Activated naive CD4-positive, alpha-beta T cell treated with anti-CD3 and anti-CD28 coated beads, Interleukin-2, amount 10 ng/mL, durations not matched to agents 7 days and 5 days (primary cell): Measurements from ENCODE around the gene STIMATE.

ENCODE experiments used
- CTCF ChIA-PET: fragments of 350-600 bp; sonication (Branson Sonifier 250); formaldehyde crosslinking; loops from one replicate; lab custom pipeline; 2021; ENCODE audit warnings: antibody characterized with exemption; lab: Charles Lee
- DNase-seq: peaks from one replicate; pipeline ENCODE4 v3.0.0-alpha.2; 2020
- H3K27ac Mint-ChIP-seq: one replicate; pipeline ENCODE4 v1.8.0; 2021; ENCODE audit warnings: mild to moderate bottlenecking, moderate library complexity, mixed read lengths
- H3K27me3 Mint-ChIP-seq: one replicate; pipeline ENCODE4 v1.8.0; 2021; ENCODE audit warnings: mild to moderate bottlenecking, mixed read lengths
- H3K36me3 Mint-ChIP-seq: one replicate; pipeline ENCODE4 v1.8.0; 2021; ENCODE audit warnings: mixed read lengths
- H3K4me1 Mint-ChIP-seq: one replicate; pipeline ENCODE4 v1.8.0; 2021; ENCODE audit warnings: mixed read lengths
- H3K4me3 Mint-ChIP-seq: one replicate; pipeline ENCODE4 v1.8.0; 2021; ENCODE audit warnings: mild to moderate bottlenecking, moderate library complexity, mixed read lengths
- H3K9me3 Mint-ChIP-seq: one replicate; pipeline ENCODE4 v1.8.0; 2021; ENCODE audit warnings: mixed read lengths

STIMATE gene

DNA sequence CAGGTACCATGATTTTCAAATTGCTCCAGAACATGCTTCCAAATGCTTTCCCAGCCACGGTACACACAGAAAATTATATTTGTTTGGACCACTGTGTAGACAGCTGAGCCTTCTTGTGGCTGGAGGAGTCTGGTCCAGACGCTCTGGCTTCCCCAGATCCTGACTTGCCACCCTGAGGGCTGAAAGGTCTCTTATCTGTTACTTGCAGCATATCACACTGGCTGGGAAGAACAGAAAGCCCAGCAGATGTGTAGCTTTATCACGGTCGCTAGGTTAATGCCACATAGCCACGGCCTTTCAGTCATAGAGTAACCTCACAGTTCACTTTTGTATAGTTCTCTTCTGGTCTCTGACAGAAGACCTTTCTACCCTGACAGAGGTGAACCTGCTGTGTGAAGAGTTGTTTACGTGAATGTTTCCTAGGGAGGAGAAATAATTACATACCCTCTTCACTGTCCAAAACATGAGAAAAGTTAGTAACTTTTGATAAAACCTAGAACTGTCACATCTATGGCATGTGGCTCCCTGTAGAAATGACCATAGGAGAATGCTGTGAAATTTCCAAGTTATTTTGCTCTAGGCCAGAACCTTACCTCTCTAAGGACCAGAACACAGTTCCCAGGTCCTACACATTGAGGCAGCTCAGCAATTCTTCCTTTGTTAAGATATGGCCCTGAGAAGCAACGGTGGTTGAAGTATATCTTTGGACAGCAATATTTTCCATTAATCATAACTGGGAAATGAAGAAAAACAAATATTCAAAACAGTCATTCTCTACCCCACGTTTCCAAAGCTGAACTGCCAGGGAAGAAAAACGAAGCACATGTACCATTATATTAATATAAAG, 15.8 kb upstream of the STIMATE start:
- DNase-seq: no peak
- H3K4me3 Mint-ChIP-seq: no peak overlapping the region
- CTCF ChIA-PET: no interaction called here
- H3K27ac Mint-ChIP-seq: no peak overlapping the region
- peaks cover 37% of the 10 kb centered on the region for H3K36me3 Mint-ChIP-seq
- H3K4me1 Mint-ChIP-seq: no peaks in the 10 kb centered on the region
- H3K27me3 Mint-ChIP-seq: no peaks in the 10 kb centered on the region
- no peaks in the 10 kb centered on the region for H3K9me3 Mint-ChIP-seq

DNA sequence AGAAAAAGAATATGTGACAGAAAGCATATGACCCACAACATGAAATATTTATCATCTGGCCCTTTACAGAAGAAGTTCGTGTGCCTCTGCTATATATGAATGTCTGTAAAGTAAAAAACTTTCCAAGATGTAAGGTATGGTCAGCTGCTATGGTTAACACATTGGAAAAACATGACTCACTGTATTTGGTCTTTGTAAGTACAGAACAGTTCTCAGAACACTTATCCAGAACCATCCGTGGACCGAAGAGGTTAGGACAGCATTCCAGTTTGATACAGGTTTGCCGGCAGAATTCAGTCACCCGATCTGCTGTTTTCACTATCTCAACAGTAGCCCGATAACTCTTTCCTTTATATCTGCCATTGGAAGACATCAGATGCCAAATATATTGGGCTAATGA, 13.5 kb upstream of the STIMATE start:
- peaks cover 41% of the 10 kb centered on the region for H3K36me3 Mint-ChIP-seq
- no peaks in the 10 kb centered on the region for H3K4me1 Mint-ChIP-seq
- DNase-seq: no peak
- H3K9me3 Mint-ChIP-seq: no peaks in the 10 kb centered on the region
- CTCF ChIA-PET: no interaction called here
- H3K27me3 Mint-ChIP-seq: no peaks in the 10 kb centered on the region
- H3K27ac Mint-ChIP-seq: no peak overlapping the region
- H3K4me3 Mint-ChIP-seq: no peak overlapping the region

DNA sequence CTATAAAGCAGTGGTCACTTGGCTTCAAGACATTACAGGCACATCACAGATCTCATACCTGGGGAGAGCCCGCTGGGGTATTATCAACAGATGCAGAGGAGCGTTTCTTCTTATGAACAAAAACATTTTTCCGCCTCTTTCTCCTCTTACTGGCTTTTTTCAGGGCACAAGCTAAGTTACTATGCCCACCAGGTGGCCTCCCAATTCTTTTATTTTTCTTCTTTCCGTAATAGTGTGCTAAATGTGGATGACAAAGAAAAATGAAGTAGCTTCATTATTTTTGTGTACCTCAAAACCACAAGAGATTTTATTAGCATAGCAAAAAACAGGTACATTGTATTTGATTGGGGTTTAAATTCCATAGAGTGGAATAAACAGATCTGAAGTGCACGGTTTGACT, 10.1 kb upstream of the STIMATE start:
- no peak overlapping the region for H3K27ac Mint-ChIP-seq
- CTCF ChIA-PET: interaction anchor here (0.7 to 1.8 kb wide), 5 partner anchors 10 to 165 kb away, joined by 3 to 7 read pairs (median 3); partner anchors contain the start of gene STIMATE
- peaks cover 50% of the 10 kb centered on the region for H3K36me3 Mint-ChIP-seq
- DNase-seq: no peak
- H3K4me3 Mint-ChIP-seq: no peak overlapping the region
- H3K27me3 Mint-ChIP-seq: no peaks in the 10 kb centered on the region
- H3K4me1 Mint-ChIP-seq: no peaks in the 10 kb centered on the region
- no peaks in the 10 kb centered on the region for H3K9me3 Mint-ChIP-seq

DNA sequence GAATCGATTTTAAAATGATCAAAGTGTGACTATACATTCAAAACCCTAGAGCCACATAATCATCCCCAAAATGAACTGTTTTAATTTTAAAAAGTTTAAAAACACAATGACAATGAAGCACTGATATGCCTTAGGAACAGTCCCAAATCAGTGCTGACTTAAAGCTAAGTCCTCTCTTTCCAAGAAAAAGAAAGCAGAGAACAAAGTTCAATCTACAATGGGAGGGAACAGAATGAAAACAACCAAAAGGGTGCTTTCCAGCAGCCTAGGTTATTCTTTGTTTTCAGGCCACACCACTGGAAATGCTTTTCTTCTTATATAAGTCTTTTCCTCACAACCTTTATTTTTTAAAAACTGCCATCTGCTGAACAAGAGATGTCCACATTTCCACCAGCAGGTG, 7.2 kb upstream of the STIMATE start:
- no peaks in the 10 kb centered on the region for H3K27me3 Mint-ChIP-seq
- no peak overlapping the region for H3K27ac Mint-ChIP-seq
- no peak for DNase-seq
- CTCF ChIA-PET: interaction anchor here (0.9 to 1.6 kb wide), 3 partner anchors 18 to 168 kb away, joined by 3 read pairs; no protein-coding TSS in a partner anchor
- H3K9me3 Mint-ChIP-seq: no peaks in the 10 kb centered on the region
- H3K4me3 Mint-ChIP-seq: no peak overlapping the region
- H3K4me1 Mint-ChIP-seq: no peaks in the 10 kb centered on the region
- peaks cover 48% of the 10 kb centered on the region for H3K36me3 Mint-ChIP-seq

DNA sequence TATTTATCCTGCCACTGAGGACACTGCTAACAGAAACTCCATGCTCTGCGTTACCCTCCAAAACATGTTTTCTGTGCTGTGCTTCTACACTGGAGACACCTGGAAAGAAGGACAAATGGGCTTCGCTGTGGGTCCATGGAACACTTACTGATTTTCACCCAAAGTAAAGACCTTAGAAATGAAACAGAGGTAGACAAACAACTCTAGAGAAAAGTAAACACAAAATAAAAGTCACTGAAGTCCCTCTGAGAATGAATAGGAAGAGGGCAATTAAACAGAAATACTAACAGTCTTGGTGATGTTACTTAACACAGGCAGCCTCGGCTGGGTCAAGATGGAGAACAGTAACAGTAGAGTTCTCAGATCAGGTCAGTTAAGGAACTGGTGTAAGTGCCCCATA, 6.7 kb upstream of the STIMATE start:
- H3K4me3 Mint-ChIP-seq: no peak overlapping the region
- CTCF ChIA-PET: interaction anchor here (1.6 kb wide), 1 partner anchor 31 kb away, joined by 3 read pairs; no protein-coding TSS in a partner anchor
- no peaks in the 10 kb centered on the region for H3K4me1 Mint-ChIP-seq
- H3K36me3 Mint-ChIP-seq: peaks cover 48% of the 10 kb centered on the region
- H3K27ac Mint-ChIP-seq: no peak overlapping the region
- no peaks in the 10 kb centered on the region for H3K27me3 Mint-ChIP-seq
- no peak for DNase-seq
- H3K9me3 Mint-ChIP-seq: no peaks in the 10 kb centered on the region

DNA sequence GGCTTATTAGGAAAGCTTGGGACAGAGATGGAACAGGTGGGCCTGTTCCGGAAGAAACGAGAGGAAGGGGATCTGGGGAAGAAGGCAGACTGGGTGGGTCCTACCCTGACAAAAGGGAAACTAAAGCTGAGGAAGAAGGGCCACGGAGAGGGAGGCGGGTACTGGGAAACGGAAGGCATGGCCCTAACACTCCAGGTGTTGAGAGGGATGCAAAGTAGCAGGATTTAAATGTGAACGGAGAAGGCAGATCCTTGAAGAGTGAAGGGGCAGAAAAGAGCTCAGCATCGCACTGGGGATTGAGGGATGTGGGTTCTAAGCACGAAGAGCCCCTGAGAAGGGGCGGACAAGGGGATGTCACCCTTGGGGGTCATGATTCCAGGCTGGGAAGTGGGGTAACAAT, 735 bp downstream of the STIMATE start:
- Mint-ChIP-seq H3K4me3 (peak overlapping the region; percentile 87), H3K4me1 (peaks cover 56% of the 10 kb centered on the region), H3K9me3 (no peaks in the 10 kb centered on the region), H3K27me3 (no peaks in the 10 kb centered on the region), H3K36me3 (peaks cover 26% of the 10 kb centered on the region), H3K27ac (peak overlapping the region; percentile 80)
- CTCF ChIA-PET: interaction anchor here (1.0 kb wide), 1 partner anchor 58 kb away, joined by 3 read pairs; no protein-coding TSS in a partner anchor
- no peak for DNase-seq

DNA sequence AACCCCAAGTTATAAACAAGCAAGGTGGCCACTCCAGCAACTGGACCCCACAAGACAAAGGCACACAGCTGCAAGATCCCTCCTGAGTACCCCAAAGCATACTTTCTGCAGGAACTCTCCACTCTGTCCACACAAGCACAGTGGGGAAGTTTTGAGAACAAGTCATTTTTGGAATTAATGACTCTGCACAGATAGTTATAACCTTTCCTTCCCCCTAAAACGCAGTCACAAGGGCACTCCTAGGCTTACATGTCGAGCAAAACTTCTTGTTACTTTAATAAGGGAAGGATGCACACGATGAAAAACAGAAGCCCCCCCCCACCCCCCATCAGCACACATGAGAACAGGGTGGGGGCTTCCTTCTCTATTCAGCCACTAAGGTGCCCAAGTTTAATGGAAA, 1.2 kb downstream of the STIMATE start:
- H3K4me1 Mint-ChIP-seq: peaks cover 61% of the 10 kb centered on the region

DNA sequence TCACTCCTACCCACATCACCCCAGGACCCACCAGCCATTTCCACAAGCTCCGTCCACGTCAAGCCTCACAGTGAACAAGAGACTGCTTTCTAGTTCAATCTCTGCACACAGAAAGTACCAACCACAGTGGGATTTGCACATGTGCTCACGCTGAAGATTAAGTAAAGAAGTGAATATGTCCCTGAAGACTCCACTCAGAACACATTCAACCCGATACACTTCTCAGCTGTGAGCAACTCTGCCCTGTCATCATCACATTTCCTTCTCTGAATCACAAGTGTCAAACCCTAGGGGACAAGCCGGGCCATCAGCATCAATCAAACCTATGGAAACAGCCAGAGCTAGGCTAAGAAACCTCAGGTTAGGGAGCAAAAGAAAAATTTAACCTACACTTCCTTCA, 1.9 kb downstream of the STIMATE start:
- Mint-ChIP-seq H3K9me3 (no peaks in the 10 kb centered on the region), H3K27me3 (no peaks in the 10 kb centered on the region), H3K4me1 (peaks cover 66% of the 10 kb centered on the region), H3K36me3 (peaks cover 18% of the 10 kb centered on the region), H3K27ac (peak overlapping the region; percentile 30), H3K4me3 (peak overlapping the region; percentile 87)
- CTCF ChIA-PET: interaction anchor here (0.6 to 0.8 kb wide), 2 partner anchors 12 to 40 kb away, joined by 3 read pairs; no protein-coding TSS in a partner anchor
- no peak for DNase-seq

More for the DNA sequence above, 1.2 kb downstream of the STIMATE start:
- CTCF ChIA-PET: interaction anchor here (0.6 to 1.0 kb wide), 3 partner anchors 12 to 57 kb away, joined by 3 read pairs; no protein-coding TSS in a partner anchor
- Mint-ChIP-seq H3K27ac (peak overlapping the region; percentile 35), H3K27me3 (no peaks in the 10 kb centered on the region), H3K4me3 (peak overlapping the region; percentile 87), H3K9me3 (no peaks in the 10 kb centered on the region), H3K36me3 (peaks cover 23% of the 10 kb centered on the region)
- no peak for DNase-seq

DNA sequence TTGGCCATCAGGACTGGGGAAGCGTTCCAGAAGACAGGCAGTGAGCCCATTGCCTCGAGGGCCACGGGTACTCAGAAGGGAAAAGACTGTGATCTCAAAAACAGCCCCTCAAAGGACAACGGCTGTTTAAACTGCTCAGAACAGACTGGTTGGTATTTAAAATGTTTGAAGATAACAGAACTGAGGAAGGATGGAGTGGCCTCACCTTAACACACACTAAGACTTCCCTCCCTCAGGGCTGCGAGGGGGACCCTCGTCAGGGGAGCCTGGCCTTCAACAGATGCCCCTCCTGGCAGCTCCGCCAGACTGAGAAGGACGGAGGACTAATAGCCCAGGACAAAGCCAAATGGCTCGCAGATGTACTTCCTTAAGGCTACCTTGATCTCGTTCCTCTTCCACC, 2.6 kb downstream of the STIMATE start:
- Mint-ChIP-seq H3K36me3 (peaks cover 18% of the 10 kb centered on the region), H3K27ac (no peak overlapping the region), H3K27me3 (no peaks in the 10 kb centered on the region), H3K4me1 (peaks cover 66% of the 10 kb centered on the region), H3K4me3 (no peak overlapping the region), H3K9me3 (no peaks in the 10 kb centered on the region)
- DNase-seq: no peak
- CTCF ChIA-PET: interaction anchor here (1.0 to 1.5 kb wide), 2 partner anchors 10 to 19 kb away, joined by 3 read pairs; no protein-coding TSS in a partner anchor

DNA sequence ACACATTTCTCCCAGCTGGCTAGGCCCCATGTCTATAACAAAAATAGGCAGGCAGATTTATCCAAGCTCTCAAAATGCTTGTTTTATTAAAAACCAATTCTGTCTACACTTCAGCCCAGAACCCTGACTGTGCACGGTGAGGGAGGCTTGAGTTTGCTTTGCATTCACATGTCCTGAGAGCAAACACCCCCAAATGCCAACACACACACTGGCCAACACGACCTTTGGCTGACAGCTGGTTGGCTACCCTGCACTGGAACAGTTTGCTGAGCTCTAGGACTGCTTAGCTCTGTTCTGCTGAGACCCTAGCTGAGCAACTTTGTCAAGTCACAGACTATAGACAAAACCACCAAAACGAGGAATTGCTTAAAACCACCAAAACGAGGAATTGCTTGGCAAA, 3.6 kb downstream of the STIMATE start:
- peaks cover 18% of the 10 kb centered on the region for H3K36me3 Mint-ChIP-seq
- peaks cover 66% of the 10 kb centered on the region for H3K4me1 Mint-ChIP-seq
- H3K9me3 Mint-ChIP-seq: no peaks in the 10 kb centered on the region
- no peak for DNase-seq
- H3K27ac Mint-ChIP-seq: peak overlapping the region; percentile 89
- no peaks in the 10 kb centered on the region for H3K27me3 Mint-ChIP-seq
- peak overlapping the region; percentile 70 for H3K4me3 Mint-ChIP-seq
- CTCF ChIA-PET: interaction anchor here (0.8 to 3.2 kb wide), 6 partner anchors 9 to 150 kb away, joined by 3 to 19 read pairs (median 4); no protein-coding TSS in a partner anchor

DNA sequence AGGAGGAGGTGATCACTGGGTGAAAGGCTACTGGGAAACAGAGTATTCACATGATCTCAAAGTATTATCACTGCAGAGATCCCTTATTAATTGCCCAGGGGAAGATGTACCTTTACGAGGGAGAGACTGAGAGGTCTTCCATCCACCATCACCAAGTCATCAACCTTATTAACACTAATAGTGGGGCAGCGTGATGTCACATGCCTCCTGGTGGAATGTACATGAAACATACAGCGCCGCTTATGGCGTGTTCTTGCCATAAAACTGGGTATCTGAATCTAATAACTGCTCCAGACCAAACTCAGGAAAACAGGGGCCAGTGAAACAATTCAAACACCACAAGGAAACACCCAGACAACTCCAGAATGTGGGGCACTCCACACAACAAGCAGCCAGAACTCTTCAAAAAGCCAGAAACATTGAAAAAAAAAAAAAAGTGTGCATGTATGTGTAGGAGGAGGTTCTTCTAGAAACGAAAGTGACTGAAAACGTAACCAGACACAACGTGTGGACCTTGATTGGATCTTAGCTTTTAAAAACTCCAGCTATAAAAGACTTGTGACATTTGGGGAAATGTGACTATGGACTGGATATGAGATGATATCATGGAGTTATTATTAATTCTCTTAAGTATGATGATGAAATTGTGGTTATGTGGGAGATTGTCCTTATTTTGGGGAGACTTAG, 4.6 kb downstream of the STIMATE start:
- Mint-ChIP-seq H3K9me3 (no peaks in the 10 kb centered on the region), H3K27me3 (no peaks in the 10 kb centered on the region), H3K4me1 (peaks cover 61% of the 10 kb centered on the region), H3K36me3 (peaks cover 20% of the 10 kb centered on the region), H3K27ac (peak overlapping the region; percentile 89), H3K4me3 (peak overlapping the region; percentile 70)
- CTCF ChIA-PET: interaction anchor here (0.5 to 3.2 kb wide), 10 partner anchors 8 to 303 kb away, joined by 3 to 19 read pairs (median 3); no protein-coding TSS in a partner anchor
- DNase-seq: no peak

DNA sequence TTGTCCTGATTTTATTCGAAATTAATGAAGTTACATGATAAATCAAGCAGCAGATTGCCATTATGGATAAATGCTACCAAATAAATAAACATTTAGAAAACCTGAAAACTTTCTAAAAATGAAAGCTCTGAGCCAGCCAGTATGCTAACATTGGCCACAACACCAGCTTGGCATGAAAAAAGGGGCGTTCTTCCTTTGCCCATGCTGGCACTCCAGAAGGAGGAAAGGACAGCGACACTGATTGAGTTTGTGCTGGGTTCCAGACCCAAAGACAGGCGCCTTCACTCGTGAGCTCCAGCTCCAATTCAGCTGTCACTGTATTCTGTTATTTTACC, 5.1 kb downstream of the STIMATE start:
- Mint-ChIP-seq H3K4me3 (peak overlapping the region; percentile 9), H3K9me3 (no peaks in the 10 kb centered on the region), H3K36me3 (peaks cover 20% of the 10 kb centered on the region), H3K27me3 (no peaks in the 10 kb centered on the region), H3K4me1 (peaks cover 60% of the 10 kb centered on the region), H3K27ac (peak overlapping the region; percentile 37)
- no peak for DNase-seq
- CTCF ChIA-PET: interaction anchor here (0.5 to 3.2 kb wide), 6 partner anchors 9 to 81 kb away, joined by 3 to 19 read pairs (median 4); no protein-coding TSS in a partner anchor

DNA sequence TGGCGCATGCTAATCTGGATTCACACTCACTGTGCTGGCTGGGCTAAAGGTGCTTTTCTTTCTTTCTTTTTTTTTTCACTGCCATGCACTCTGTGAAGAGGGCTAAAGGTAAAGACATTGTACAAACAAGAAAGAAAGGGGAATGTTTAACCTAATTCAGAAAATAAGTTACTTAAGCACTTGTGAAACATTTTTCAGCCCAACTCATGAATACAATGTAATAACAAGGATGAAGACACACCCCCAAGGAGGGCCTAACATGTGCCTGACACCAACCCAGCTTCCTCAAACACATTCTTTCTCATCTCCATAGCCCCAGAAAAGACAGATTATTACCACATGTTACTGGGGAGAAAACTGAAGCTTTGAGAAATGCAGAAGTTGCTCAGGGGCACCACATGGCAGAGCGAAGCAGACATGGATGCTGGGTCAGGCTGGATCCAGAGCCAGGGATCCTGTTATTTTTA, 5.7 kb downstream of the STIMATE start:
- CTCF ChIA-PET: interaction anchor here (0.6 to 3.2 kb wide), 3 partner anchors 12 to 44 kb away, joined by 3 to 19 read pairs (median 4); no protein-coding TSS in a partner anchor
- H3K9me3 Mint-ChIP-seq: no peaks in the 10 kb centered on the region
- peaks cover 57% of the 10 kb centered on the region for H3K4me1 Mint-ChIP-seq
- no peaks in the 10 kb centered on the region for H3K27me3 Mint-ChIP-seq
- DNase-seq: no peak
- H3K36me3 Mint-ChIP-seq: peaks cover 20% of the 10 kb centered on the region
- no peak overlapping the region for H3K4me3 Mint-ChIP-seq
- H3K27ac Mint-ChIP-seq: no peak overlapping the region

DNA sequence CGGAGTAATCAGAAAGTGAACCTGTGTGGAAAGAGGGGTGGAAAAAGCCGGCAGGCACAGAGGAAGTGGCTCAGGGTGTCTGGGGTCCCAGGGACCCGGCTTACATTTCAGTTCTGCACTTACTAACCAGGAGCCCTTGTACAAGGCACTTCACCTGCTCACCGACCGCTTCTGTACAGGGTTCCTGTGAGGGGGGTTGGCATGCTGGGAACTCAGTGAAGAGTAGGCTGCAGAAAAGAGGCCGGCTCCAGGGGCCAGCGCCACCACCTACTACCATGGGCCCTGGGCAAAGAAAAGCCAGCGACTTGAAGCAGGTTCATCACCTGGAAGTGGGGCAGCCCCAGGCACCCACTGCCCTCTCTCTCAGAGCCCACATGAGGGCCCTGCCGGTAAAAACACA, 6.2 kb downstream of the STIMATE start:
- H3K4me3 Mint-ChIP-seq: no peak overlapping the region
- CTCF ChIA-PET: interaction anchor here (0.6 to 3.2 kb wide), 2 partner anchors 11 to 43 kb away, joined by 3 to 19 read pairs; no protein-coding TSS in a partner anchor
- H3K4me1 Mint-ChIP-seq: peaks cover 53% of the 10 kb centered on the region
- H3K9me3 Mint-ChIP-seq: no peaks in the 10 kb centered on the region
- no peaks in the 10 kb centered on the region for H3K27me3 Mint-ChIP-seq
- DNase-seq: no peak
- peaks cover 20% of the 10 kb centered on the region for H3K36me3 Mint-ChIP-seq
- H3K27ac Mint-ChIP-seq: peak overlapping the region; percentile 62
